Left lobe of liver (tissue), 2 donors: ENCODE data around the gene SIRT4. TPM values are rescaled to one million over a fixed set of nuclear protein-coding genes. Genes with fewer than 3 reads are reported as not detected.
"Not testable (repeated sequence)": the region's sequence is repeated elsewhere in the genome, so short reads cannot be mapped to it uniquely, and the experiment has no call there.

Experiments used
- ATAC-seq: fragments of 200-7000 bp; cut with Tn5 transposase; one replicate; pipeline ENCODE4 v1.9.1; 2020; ENCODE audit warnings: mild to moderate bottlenecking, moderate library complexity
- DNase-seq: peaks from one replicate; pipeline ENCODE4 v3.0.0-alpha.2; 2020; ENCODE audit warnings: low spot score
- total RNA-seq: library from RNA; stranded (reverse); gene quantifications from one replicate; pipeline ENCODE4 v1.2.1, GENCODE V29; 2021
- donor health status: DM: no; HTN: no; CAD: no; lungs with moderate emphysema.
- donor health status: DM: no; HTN: yes; CAD: no.

The SIRT4 gene
- total RNA-seq = 3.4 TPM

GRCh38 chr12:120301962-120302815 lies at the start of gene SIRT4:
Gene SIRT4, plus strand, starts transcription at chr12:120302321. Its CDS starts 1,241 bp downstream, at chr12:120303562.
- ATAC-seq (peak; percentile 98), DNase-seq (peak; percentile 89)

- ATAC-seq, DNase-seq: not testable (repeated sequence)
Observed at GRCh38 chr12:120253313-120253712, 48.8 kb upstream of the SIRT4 start.

- DNase-seq = no peak
- ATAC-seq = peak; percentile 38
Observed at GRCh38 chr12:120254809-120255208, 47.3 kb upstream of the SIRT4 start.

- peak; percentile 37 for ATAC-seq
- DNase-seq = no peak
Observed at GRCh38 chr12:120257041-120257821, 44.9 kb upstream of the SIRT4 start.

GRCh38 chr12:120258323-120258896 lies 43.7 kb upstream of the SIRT4 start:
- ATAC-seq = no peak
- DNase-seq = no peak

- ATAC-seq (no peak), DNase-seq (no peak)
Observed at GRCh38 chr12:120259418-120260202, 42.5 kb upstream of the SIRT4 start.

GRCh38 chr12:120260607-120261006 lies 41.5 kb upstream of the SIRT4 start:
- ATAC-seq = no peak
- no peak for DNase-seq

GRCh38 chr12:120261951-120262851 lies 39.9 kb upstream of the SIRT4 start:
- no peak for ATAC-seq
- no peak for DNase-seq

- ATAC-seq (no peak), DNase-seq (no peak)
Observed at GRCh38 chr12:120262852-120263747, 39.0 kb upstream of the SIRT4 start.

- DNase-seq (no peak), ATAC-seq (no peak)
Observed at GRCh38 chr12:120263748-120264085, 38.4 kb upstream of the SIRT4 start.

GRCh38 chr12:120264086-120264903 lies 37.8 kb upstream of the SIRT4 start:
- DNase-seq (no peak), ATAC-seq (no peak)

GRCh38 chr12:120264904-120265472 lies 37.1 kb upstream of the SIRT4 start:
- no peak for DNase-seq

GRCh38 chr12:120265473-120266179 lies 36.5 kb upstream of the SIRT4 start, which contains the start of gene PXN:
Gene PXN, minus strand, starts transcription at chr12:120265730. Its CDS starts 101 bp downstream, at chr12:120265629.
- peak; percentile 91 for DNase-seq
- ATAC-seq = peak; percentile 97

More at GRCh38 chr12:120264904-120265472, 37.1 kb upstream of the SIRT4 start:
- ATAC-seq = no peak

GRCh38 chr12:120266180-120266870 lies 35.8 kb upstream of the SIRT4 start:
- DNase-seq = no peak
- ATAC-seq = no peak

GRCh38 chr12:120267736-120268135 lies 34.4 kb upstream of the SIRT4 start:
- no peak for DNase-seq
- ATAC-seq = peak; percentile 6

GRCh38 chr12:120276734-120277133 lies 25.4 kb upstream of the SIRT4 start:
- ATAC-seq (no peak), DNase-seq (no peak)
